Fibroblast of gingiva (primary cell): Measurements from ENCODE around the gene NXPH2.

ENCODE experiments used
- DNase-seq: peaks from one replicate; pipeline ENCODE4 v3.0.0-alpha.2; 2011; ENCODE audit warnings: low read depth

NXPH2 gene

DNA sequence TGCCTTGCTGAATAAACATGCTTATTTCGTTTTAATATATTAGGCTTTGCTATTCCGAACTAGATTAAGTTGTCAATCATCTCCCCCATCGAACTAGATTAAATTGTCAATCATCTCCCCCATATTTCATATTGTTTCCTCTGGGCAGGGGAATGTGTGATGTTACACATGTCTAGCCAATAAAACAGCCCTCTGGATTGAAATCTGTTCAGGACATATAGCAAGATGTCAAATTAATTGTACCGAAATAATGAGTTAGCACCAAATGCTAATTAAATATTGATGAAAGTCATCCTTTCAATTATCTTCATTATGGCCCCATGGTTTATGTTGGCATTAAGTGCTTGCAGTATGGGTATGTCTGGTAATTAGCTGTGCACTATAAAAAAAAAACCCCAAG is 143.1 kb downstream of the NXPH2 start:
- no peak for DNase-seq

DNA sequence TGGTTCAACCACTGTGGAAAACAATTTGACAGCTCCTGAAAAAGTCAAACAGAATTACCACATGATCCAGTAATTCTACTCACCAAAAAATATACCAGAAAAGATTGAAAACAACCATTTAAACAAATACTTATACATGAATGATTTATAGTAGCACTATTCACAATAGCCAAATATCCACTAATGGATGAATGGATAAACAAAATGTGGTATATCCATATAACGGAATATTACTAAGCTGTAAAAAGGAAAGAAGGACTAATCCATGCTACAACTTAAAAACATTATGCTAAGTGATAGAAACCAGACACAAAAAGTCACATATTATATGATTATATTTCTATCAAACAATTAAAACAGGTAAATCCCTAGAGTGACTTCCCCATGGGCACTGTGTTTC is 147.1 kb downstream of the NXPH2 start:
- no peak for DNase-seq

DNA sequence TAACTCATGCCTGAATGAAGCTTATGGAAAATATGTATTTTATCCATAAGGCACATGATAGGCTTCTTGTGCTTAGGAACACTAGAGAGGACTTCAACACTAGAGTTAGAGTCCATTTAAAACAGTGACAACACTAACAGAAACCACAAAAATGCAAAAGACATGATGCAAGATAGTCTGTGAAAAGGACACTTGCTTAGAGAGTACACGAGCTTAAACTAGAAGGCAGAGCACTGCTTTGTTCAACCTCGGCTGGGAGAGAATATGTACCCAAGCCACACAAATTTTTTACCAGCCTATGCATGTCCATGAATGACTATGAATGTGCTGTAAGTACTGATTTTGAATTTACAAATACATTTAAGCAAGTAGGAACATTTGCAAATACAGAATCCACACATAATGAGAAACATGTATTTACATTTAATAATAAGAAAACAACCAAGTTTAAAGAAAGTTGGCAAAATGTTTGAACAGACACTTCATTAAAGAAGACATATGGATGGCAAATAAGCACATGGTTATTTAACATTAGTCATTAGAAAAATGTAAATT is 148.0 kb downstream of the NXPH2 start:
- peak; percentile 16 for DNase-seq

DNA sequence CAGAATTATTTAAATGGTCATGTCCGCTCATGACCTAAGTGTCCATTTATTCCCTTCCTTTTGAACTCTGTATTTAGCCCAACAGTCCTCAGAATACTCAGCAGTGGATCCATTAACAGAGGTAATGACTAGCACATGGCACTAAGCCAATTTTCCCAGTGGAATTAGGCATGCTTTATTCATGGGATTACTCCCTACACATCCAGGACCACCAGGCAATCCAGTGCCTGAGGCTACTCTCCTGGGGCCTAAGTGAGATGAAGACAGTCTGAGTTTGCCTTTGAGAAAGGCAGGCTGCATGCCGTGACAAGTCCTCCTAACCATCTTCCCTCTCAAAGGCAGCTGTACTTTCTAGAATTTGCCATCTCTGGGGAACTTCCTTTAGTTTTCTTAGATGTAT is 150.0 kb downstream of the NXPH2 start:
- no peak for DNase-seq

DNA sequence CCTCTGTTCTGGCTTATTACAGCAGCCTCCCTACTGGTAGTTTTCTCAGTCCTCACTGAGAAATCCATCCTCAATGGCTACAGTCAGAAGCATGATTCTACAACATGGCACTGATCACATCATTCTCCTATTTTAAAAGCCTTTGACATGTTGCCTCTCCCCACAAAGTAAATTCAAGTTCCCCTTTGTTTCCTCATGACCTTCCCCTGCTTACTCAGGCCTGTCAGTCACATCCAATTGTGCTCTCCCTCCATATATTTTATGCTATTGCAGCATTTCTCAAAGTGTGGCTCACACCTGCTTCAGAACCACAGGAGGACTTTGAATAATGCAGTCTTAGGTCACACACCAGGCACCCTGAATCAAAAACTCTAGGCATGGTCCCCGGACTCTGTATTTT is 154.0 kb downstream of the NXPH2 start:
- DNase-seq = no peak

DNA sequence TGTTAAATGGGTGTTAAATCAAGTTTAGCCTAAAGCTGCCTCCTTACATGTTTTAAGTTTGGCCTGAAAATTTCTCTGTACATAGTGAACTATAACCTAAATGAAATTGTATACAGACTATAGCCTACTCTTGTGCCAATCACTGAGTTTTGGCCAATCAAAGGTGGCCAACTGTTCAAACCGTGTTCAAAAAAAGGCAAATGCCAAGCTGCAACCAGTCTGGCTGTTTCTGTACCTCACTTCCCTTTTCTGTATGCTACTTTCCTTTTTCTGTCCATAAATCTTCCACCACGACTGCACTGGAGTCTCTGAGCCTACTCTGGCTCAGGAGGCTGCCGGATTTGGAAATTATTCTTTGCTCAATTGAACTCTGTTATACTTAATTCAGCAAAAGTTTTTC is 157.6 kb downstream of the NXPH2 start:
- no peak for DNase-seq

DNA sequence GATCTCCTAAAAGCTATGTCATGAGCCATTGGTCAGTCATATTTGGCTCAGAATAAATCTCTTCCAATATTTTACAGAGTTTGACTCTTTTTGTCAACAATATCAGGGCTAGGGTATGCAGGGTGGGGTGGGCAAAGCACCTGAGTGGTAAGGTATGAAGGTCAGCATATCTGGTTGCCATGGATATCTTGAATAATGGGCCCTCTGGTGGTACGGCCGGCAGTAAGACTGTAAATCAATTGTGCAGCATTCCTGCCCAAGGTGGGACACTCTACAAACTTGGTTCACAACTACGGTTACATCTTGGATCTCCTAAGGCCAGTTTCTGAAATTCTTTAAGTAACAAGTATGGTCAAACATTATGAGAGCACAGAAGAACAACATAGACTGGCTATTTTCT is 159.1 kb downstream of the NXPH2 start:
- no peak for DNase-seq

DNA sequence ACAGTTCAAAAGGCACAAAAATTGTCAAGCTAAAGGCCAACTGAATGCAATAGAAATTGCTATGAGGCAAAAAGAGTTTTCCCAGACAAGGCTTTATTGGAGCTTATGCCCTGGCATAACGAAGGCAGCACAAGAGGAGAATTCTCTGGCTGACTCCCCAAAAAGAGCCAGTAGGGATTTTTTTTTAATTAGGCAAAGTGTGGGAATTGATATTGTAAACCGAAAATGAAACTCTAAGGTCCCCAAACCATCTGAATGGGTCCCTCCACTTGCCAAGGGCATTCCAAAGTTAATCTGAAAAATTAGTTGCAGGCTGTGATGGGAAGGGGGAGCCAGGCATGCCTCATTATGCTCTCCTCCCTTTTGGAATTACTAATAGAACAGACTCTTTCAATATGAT is 159.8 kb downstream of the NXPH2 start:
- no peak for DNase-seq
